MG63 (cell line): ENCODE measurements around the gene EFNA3. TPM values are rescaled to one million over a fixed set of nuclear protein-coding genes. Genes with fewer than 3 reads are reported as not detected.
A peak's percentile ranks its signal among the peaks of the same experiment; 100 is the strongest.
"Not testable (repeated sequence)": the region's sequence is repeated elsewhere in the genome, so short reads cannot be mapped to it uniquely, and the experiment has no call there.

Experiments used
- DNase-seq: peaks from one replicate; pipeline ENCODE4 v3.0.0-alpha.2; 2020
- H3K27me3 ChIP-seq: fragments of 250-450 bp; sonication (Bioruptor Pico); 2 replicates; pipeline ENCODE4 v1.5.1; 2020; ENCODE audit warnings: mild to moderate bottlenecking, moderate library complexity
- H3K36me3 ChIP-seq: fragments of 250-450 bp; sonication (Bioruptor Pico); 2 replicates; pipeline ENCODE4 v1.5.1; 2020; ENCODE audit warnings: mild to moderate bottlenecking, moderate library complexity
- H3K4me3 ChIP-seq: fragments of 250-450 bp; sonication (Bioruptor Pico); 2 replicates; pipeline ENCODE4 v1.5.1; 2020; ENCODE audit warnings: mild to moderate bottlenecking, moderate library complexity
- H3K9me3 ChIP-seq: fragments of 250-450 bp; sonication (Bioruptor Pico); 2 replicates; pipeline ENCODE4 v1.5.1; 2020; ENCODE audit warnings: mild to moderate bottlenecking, moderate library complexity
- total RNA-seq: library from RNA; depleted of rRNA; stranded (reverse); fragments of >200 nt; shearing (Covaris generic); gene quantifications from 2 replicates; pipeline ENCODE4 v1.2.3, GENCODE V29; 2014; ENCODE audit warnings: low replicate concordance

Gene EFNA3
- total RNA-seq, 1 experiment from 2014 or later, result 3.0 TPM

DNA sequence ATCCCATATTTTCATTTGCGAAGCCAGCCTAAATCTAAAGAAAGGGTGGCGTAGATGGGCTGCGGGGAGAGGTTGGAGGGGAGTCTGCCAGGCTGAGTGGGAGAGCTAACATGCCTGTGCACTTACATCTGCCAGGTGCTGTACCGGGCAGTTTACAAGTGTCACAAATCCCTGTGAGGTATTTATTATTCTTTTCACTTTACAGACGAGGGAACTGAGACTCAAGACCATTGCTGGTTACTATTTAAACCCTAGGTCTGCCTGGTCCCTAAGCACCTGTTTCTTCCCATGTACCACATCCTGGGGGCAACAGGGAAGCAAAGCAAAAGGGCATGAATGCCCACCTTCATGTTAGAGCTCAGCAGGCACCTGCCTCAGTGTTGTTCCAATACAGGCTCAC is 29.7 kb downstream of the EFNA3 start:
- H3K27me3 ChIP-seq, result 0 out of 2 replicates have a peak, but pooled peaks cover 3% of the 10 kb centered on the region
- H3K36me3 ChIP-seq, result no peaks in the 10 kb centered on the region
- H3K9me3 ChIP-seq, result no peaks in the 10 kb centered on the region
- H3K4me3 ChIP-seq, result no peak overlapping the region
- DNase-seq, result no peak

DNA sequence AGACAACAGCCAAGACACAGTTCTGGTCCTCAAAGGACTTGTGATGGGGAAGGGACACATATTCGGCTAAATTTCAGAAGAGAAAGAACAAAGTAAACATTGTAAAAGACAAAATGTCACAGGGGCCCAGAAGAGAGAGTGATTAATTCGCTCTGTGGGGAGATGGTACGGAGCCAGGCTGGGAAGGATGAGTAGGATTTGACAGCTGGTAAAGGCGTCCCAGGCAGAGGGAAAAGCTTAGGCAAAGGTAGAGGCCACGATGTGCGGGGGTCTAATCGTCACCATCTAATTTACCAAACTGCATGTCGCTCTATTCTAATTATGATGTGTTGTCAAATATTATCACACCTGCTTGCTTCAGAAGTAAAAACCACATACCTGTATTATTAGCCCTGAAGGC is 31.7 kb downstream of the EFNA3 start:
- Histone ChIP-seq H3K27me3 (0 out of 2 replicates have a peak, but pooled peaks cover 3% of the 10 kb centered on the region), H3K36me3 (no peaks in the 10 kb centered on the region), H3K9me3 (no peaks in the 10 kb centered on the region), H3K4me3 (no peak overlapping the region)
- no peak for DNase-seq

DNA sequence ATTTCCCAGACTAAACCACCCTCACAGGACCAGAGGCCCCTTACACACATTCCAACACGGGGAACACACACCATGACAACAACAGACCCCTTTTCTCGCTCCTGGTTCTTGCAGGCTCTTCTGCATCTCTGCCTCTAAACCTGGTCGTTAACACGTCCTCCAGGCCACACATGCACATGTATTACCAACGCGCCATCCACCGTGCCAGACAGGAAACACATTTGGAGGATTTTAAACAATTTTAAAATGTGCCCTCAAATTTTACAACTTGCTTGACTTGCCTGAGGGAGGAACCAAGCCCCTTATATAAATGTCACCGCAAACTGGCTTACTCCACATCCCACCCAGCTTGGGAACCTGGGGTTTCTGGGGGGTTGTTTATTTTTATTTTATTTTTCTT is 32.2 kb downstream of the EFNA3 start:
- no peaks in the 10 kb centered on the region for H3K36me3 ChIP-seq
- no peaks in the 10 kb centered on the region for H3K9me3 ChIP-seq
- H3K4me3 ChIP-seq, result no peak overlapping the region
- H3K27me3 ChIP-seq, result 0 out of 2 replicates have a peak, but pooled peaks cover 3% of the 10 kb centered on the region
- no peak for DNase-seq

DNA sequence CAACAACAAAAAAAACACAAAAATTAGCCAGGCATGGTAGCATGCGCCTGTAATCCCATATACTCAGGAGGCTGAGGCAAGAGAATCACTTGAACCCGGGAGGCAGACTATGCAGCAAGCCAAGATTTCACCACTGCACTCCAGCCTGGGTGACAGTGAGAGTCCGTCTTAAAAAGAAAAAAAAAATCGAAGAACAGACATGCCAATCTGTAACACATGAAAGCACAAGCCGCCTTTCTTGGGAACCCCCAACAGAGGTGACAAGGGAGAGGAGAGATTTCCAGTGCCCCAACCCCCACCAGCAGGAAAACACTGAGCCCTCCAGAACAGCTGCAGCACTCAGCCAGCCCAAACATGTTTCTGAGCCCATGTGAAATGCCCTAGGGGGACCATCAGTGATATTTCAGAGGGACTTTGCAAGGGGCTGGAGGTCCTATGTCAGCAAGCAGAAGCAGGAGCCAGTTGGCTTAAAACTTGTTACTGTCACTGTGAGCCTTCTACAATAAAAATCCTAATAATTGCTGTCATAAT is 34.9 kb downstream of the EFNA3 start:
- no peaks in the 10 kb centered on the region for H3K27me3 ChIP-seq
- H3K9me3 ChIP-seq, result no peaks in the 10 kb centered on the region
- no peak overlapping the region for H3K4me3 ChIP-seq
- DNase-seq, result no peak
- H3K36me3 ChIP-seq, result no peaks in the 10 kb centered on the region

DNA sequence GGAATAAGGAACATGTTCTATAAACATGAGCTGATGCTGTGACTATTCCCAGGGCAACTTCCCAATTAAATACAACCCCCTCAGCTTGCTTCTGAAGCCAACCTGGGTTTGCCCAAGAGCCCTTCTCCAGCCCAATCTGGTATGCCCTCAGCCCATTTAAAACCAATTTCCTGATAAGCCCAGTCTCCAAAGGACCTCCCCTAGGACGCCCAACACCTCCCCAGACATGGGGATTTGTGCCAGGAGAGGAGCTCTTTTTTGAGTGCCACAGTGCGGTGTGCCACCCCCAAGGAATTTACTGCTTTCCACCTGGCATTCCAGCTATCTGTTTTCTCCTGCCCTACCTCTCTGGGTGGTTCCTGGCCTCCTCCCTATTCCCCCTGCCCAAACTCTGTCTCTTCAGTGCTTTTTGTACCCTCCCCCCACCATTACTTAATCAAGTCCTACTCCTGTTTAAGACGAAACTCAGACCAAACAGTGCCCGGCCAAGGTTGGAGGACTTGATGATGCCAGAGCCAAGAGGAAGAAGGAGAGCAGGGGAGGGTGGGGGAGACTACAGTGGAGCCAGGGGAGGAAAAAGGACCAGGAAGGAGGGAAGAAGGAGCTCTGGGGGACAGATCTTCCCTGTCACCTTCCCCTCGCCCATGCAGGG is 37.6 kb downstream of the EFNA3 start:
- Histone ChIP-seq H3K27me3 (0 out of 2 replicates have a peak, but pooled peaks cover 5% of the 10 kb centered on the region), H3K36me3 (no peaks in the 10 kb centered on the region), H3K4me3 (no peak overlapping the region), H3K9me3 (no peaks in the 10 kb centered on the region)
- no peak for DNase-seq

DNA sequence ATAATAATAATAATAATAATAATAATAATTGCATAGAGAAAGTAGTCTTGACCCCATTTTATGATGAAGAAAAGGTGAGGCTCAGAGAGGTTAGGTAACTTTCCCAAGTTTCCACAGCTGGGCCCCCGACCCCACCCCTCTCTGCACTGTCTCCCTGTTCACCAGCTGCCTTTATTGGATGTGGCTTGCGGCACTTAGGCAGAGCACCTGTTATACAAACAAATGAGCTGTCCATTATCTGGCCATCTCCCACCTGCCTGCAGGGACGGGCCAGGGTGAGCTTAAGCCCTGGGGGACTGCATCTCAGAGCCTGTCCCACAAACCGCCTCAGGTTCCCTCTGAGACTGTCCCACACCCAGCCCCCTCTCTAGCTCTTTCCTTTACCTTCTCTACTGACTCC is 39.0 kb downstream of the EFNA3 start:
- DNase-seq, result no peak
- no peaks in the 10 kb centered on the region for H3K36me3 ChIP-seq
- H3K27me3 ChIP-seq, result 0 out of 2 replicates have a peak, but pooled peaks cover 5% of the 10 kb centered on the region
- no peaks in the 10 kb centered on the region for H3K9me3 ChIP-seq
- no peak overlapping the region for H3K4me3 ChIP-seq

DNA sequence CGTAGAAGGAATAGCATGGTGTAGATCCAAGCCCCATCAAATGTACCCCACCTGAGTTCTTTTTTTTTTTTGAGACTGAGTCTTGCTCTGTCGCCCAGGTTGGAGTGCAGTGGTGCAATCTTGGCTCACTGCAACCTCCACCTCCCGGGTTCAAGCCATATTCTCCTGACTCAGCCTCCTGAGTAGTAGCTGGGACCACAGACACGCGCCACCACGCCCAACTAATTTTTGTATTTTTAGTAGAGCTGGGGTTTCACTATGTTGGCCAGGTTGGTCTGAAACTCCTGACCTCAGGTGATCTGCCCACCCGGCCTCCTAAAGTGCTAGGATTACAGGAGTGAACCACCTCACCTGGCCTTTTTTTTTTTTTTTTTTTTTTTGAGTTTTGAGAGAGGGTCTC is 39.5 kb downstream of the EFNA3 start:
- H3K9me3 ChIP-seq, H3K4me3 ChIP-seq, H3K36me3 ChIP-seq, DNase-seq, H3K27me3 ChIP-seq: not testable (repeated sequence)

DNA sequence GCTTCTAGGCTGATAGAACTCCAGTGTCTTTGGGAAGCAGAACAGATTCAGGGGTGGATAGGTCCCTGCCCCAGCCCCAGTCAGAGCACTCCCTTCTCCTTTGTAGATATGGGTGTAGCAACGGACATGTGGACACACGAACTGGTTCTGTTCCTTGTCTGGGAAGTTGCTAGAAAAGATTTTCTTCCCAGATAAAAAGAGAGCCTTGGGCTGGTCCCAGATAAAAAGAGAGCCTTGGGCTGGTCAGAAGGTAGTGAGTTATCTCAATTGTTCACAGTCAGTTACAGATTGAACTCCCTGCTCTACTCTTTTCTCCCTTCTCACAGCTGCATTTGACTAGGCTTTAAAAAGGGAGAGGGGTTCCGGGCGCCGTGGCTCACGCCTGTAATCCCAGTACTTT is 41.6 kb downstream of the EFNA3 start:
- Histone ChIP-seq H3K9me3 (no peaks in the 10 kb centered on the region), H3K27me3 (0 out of 2 replicates have a peak, but pooled peaks cover 5% of the 10 kb centered on the region), H3K36me3 (no peaks in the 10 kb centered on the region), H3K4me3 (no peak overlapping the region)
- DNase-seq, result no peak

DNA sequence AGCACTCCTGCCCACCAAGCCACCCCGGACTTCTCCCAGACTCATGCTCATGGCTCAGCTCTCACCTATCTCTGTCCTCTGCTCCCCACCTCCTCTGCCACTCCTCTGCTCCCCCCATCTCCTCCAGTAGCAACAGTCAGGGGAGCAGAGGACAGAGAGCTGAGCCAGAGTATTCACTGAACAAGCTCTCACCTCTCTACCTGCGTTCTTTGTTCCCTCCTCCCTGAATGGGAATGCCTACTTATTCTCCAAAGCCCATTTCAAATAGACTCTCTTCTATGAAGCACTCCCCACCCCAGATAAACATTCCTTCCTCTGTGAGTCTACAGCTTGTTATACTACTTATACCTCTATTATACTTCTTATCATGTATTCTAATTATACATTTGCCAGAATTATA is 42.6 kb downstream of the EFNA3 start:
- Histone ChIP-seq H3K27me3 (0 out of 2 replicates have a peak, but pooled peaks cover 5% of the 10 kb centered on the region), H3K4me3 (no peak overlapping the region), H3K36me3 (no peaks in the 10 kb centered on the region)

DNA sequence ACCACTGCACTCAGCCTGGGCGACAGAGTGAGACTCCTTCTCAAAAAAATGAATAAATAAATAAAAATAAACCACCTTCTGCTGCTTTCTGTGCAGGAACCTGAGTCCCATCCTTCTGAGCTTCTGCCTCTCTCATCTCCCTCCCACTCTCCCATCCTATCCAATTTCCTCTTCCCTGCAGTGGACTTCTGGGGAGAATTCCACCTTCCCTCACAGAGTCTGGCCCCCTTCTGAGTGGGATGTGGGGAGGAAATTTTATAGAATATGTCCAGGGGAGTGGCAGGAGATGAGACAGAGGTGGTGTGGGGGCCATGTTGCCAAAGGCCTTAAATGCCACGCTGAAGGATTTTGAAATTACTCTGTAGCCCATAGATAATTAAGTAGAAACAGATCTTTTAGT is 43.7 kb downstream of the EFNA3 start:
- H3K4me3 ChIP-seq, result no peak overlapping the region
- H3K36me3 ChIP-seq, result no peaks in the 10 kb centered on the region
- no peak for DNase-seq
- H3K9me3 ChIP-seq, result no peaks in the 10 kb centered on the region
- H3K27me3 ChIP-seq, result peaks cover 5% of the 10 kb centered on the region; the same call in 1 of the 2 replicates

More for the DNA sequence above, 42.6 kb downstream of the EFNA3 start:
- DNase-seq, result no peak
- no peaks in the 10 kb centered on the region for H3K9me3 ChIP-seq

DNA sequence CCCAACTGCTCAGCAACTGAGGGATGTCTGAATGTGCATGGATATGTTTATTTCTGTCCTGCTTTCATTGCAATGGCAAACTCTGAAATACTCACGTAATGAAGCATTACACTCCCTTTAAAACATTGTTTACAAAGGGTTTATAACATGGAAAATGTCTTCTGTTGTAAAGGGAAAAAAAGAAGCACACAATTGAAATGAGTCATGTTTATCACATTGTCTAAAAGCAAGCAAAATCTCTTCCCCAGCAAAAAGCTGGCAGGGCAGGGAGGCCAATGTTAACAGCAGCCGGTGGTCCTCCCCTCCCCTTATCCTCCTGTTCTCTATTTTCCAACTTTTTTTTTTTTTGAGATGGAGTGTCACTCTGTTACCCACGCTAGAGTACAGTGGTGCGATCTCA is 45.2 kb downstream of the EFNA3 start:
- no peak for DNase-seq
- H3K27me3 ChIP-seq, result peaks cover 12% of the 10 kb centered on the region; the same call in 1 of the 2 replicates

DNA sequence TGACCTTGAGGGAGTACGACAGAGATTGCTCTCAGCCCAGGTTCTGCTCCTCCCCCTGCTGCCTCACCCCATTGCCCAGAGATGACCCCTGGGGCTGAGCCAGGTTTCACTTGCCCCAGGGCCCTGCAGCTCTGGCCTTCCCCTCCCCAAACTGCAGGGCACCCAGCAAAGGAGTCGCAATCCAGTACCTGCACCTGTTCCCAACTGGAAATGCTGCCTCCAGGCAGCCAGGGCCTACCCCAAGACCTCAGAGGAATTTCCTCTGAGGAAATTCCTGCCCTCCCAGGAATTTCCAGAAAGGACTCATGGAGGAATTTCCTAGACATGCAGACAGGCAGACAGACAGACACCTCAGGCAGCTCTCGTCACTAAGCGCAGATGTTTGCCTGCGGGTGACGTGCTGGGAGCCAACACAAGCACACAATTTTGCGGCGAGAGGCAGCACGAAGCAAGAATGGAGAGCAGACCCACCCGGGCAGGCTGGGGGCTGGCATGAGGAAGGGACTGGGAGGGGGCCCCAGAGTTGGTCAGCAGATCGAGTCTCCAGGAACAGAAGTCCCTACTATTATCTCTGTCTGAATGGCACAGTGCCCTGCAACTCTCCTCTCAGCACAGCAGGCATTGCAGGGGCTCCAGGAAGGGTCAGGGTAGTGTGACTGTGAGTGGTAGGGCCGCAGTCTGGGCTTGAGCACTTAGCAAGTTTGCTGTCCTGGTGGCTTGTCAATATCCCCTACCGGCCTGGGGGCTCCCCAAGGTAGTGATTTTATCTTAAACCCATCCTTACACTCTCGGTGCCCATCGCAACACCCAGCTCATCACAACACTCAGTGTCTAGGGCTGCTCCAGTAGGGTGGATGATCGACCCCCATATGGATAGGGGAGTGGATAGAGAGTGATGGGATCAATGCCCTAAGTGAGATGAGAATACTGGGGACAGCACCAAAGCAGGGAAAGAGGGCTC is 46.1 kb downstream of the EFNA3 start:
- H3K36me3 ChIP-seq, result no peaks in the 10 kb centered on the region
- no peak overlapping the region for H3K4me3 ChIP-seq
- H3K27me3 ChIP-seq, result peaks cover 12% of the 10 kb centered on the region; the same call in 1 of the 2 replicates
- H3K9me3 ChIP-seq, result no peaks in the 10 kb centered on the region
- no peak for DNase-seq

More for the DNA sequence above, 45.2 kb downstream of the EFNA3 start:
- no peak overlapping the region for H3K4me3 ChIP-seq
- H3K9me3 ChIP-seq, result no peaks in the 10 kb centered on the region
- H3K36me3 ChIP-seq, result no peaks in the 10 kb centered on the region

DNA sequence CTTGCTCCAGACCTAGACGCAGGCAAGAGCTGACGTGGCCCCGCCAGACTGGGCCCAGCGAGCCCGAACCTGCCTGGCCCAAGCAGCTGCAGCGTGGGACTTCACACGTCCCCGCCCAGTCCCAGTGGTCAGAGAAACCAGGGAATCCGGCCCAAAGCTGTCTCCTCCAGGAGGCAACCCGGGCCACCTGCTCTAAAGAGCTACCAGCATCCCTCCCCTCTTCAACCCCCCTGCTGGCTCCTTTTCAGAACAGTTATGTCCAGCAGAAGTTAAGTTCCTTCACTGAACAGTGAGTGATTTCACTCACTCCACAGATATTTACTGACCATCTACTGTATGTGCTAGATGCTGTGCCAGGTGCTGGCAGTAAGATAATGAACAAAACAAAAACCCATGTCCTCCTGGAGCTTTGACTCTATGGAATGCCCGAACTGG is 46.9 kb downstream of the EFNA3 start:
- DNase-seq, result no peak
- Histone ChIP-seq H3K36me3 (no peaks in the 10 kb centered on the region), H3K4me3 (no peak overlapping the region), H3K9me3 (no peaks in the 10 kb centered on the region), H3K27me3 (peaks cover 7% of the 10 kb centered on the region; the same call in 1 of the 2 replicates)

DNA sequence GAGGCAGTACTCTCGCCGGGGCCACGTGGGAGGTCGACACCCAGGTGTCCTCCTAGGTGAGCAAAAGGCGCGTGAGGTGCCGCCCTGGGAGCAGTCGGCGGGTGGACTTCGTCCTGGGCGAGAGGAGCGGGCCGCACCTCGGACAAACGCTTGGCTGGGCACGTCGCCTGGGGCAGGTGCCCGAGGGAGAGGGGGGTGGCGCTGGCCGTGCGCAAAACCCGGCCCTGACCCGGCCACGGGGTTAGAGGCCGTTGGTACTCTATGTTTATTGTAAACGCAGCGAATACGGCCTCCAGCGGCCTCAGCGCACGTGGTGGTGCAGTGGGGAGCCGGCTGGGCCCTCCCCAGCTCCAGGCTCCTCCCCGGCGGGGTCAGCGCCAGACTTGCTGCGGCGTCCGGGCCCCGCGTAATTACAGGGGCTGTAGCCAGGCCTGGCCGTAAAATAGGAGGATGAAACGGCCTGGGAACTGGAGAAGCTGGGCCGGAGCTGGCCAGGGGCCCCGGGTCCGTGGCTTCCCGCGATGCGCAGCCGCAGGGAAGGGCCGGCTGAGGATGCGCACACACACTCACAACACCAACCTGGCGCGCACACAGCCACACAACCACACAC is 47.4 kb downstream of the EFNA3 start:
- H3K27me3 ChIP-seq, result peaks cover 7% of the 10 kb centered on the region; the same call in 1 of the 2 replicates

DNA sequence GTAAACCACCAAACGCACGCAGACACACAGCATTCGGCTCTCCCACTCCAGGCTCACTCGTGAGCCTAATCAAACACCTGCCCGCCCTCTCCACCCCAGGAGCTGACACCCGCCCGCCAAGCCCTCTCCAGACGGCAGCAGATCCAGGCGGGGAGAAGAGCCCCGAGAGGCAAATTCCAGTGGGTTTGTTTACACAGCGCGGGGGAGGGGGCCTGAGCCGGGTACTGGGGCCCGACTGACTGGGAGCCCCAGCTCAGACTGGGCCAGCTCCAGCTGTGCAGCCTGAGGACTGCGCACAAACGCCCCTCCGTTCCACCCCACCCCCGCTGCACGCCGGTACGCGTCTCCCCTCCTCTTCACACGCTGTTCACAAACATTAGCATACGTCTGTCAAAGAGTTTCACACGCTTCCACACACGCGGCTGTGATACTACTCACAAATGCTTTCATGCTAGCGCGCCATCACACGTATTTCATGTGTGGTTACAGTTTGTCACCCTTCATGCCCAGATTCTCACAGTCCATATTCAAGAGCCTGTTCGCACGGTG is 48.0 kb downstream of the EFNA3 start:
- H3K4me3 ChIP-seq, result peak overlapping the region; percentile 52
- no peak for DNase-seq
- no peaks in the 10 kb centered on the region for H3K36me3 ChIP-seq
- H3K27me3 ChIP-seq, result peaks cover 7% of the 10 kb centered on the region; the same call in 1 of the 2 replicates
- H3K9me3 ChIP-seq, result no peaks in the 10 kb centered on the region

More for the DNA sequence above, 47.4 kb downstream of the EFNA3 start:
- H3K4me3 ChIP-seq, result no peak overlapping the region
- no peaks in the 10 kb centered on the region for H3K9me3 ChIP-seq
- DNase-seq, result no peak
- no peaks in the 10 kb centered on the region for H3K36me3 ChIP-seq
